ENCODE results near the gene ELK3. TPM values are rescaled to one million over a fixed set of nuclear protein-coding genes. Genes with fewer than 3 reads are reported as not detected.

Gene ELK3
- total and polyA plus RNA-seq, 4 donors = 13.6 to 73.8 (median 36.0) TPM

DNA sequence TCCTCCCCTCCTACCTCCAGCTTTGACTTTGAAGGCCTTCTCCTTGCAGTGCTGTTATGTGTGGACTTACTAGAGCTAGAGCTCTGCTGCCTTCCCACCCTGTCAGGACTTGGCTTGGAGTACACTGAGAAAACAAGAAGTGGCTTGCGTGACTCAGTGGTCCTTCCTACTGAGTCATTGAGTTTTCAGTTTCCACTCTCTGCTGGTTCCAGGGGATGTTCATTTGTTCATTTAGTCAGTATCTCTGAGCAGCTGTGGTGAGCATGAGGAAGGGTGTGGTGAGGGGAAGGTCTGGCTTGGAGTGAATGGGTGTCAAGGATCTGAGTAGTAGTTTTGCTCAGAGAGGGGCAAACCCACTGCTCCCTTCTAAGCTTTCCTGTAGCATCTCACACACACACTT, 17.2 kb upstream of the ELK3 start:
- WGBS, 2 donors = 84 to 85% methylated on average over 1 of the region's 1 CpG
- Histone ChIP-seq H3K27ac (ENCODE audit: low read depth in 1 of 2, low read length in 2 of 2) (no peak overlapping the region), H3K4me3 (ENCODE audit: low read length in 2 of 2) (no peak overlapping the region), H3K4me1 (ENCODE audit: control insufficient read depth in 1 of 2, insufficient read depth in 2 of 2, low read length in 2 of 2) (no peaks in the 10 kb centered on the region), H3K9me3 (ENCODE audit: control insufficient read depth, low read length) (peaks cover 8% of the 10 kb centered on the region), H3K36me3 (ENCODE audit: control insufficient read depth in 1 of 2, insufficient read depth in 2 of 2, low read length in 1 of 2) (no peaks in the 10 kb centered on the region), H3K27me3 (ENCODE audit: control insufficient read depth in 1 of 2, insufficient read depth in 2 of 2, low read length in 1 of 2) (no peaks in the 10 kb centered on the region)
- intact Hi-C loops (cut with DNase I) = no loop called here
- ATAC-seq (ENCODE audit: low FRiP score) (no peak), DNase-seq (no peak)

DNA sequence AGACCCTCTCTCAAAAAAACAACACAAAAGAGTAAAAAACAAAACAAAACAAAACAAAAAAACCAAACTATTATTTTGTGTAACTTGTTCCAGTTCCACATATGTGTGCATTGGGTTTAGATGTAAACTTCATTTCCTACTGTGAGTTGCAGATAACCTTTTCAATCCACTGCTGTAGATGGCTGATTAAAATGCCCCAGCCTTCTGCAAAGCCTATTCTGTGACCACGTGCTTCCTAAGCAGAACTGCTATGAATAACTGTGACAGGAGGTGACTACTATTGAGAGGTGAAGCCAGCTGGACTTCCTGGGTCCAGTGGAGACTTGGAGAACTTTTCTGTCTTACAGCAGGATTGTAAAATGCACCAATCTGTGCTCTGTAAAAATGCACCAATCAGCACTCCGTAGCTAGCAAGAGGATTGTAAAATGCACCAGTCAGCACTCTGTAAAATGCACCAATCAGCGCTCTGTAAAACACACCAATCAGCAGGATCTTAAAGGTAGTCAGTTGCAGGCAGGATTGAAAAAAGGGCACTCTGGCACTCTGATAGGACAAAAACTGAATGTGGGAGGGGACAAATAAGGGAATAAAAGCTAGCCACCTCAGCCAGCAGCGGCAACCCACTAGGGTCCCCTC, 10.3 kb upstream of the ELK3 start:
- H3K9me3 ChIP-seq (ENCODE audit: control insufficient read depth, low read length) = no peaks in the 10 kb centered on the region
- DNase-seq (no peak), ATAC-seq (ENCODE audit: low FRiP score) (no peak)
- no peak overlapping the region for H3K27ac ChIP-seq (ENCODE audit: low read depth in 1 of 2, low read length in 2 of 2)
- no peak overlapping the region for H3K4me3 ChIP-seq (ENCODE audit: low read length in 2 of 2)
- no peaks in the 10 kb centered on the region for H3K36me3 ChIP-seq (ENCODE audit: control insufficient read depth in 1 of 2, insufficient read depth in 2 of 2, low read length in 1 of 2)
- no peaks in the 10 kb centered on the region for H3K27me3 ChIP-seq (ENCODE audit: control insufficient read depth in 1 of 2, insufficient read depth in 2 of 2, low read length in 1 of 2)
- H3K4me1 ChIP-seq (ENCODE audit: control insufficient read depth in 1 of 2, insufficient read depth in 2 of 2, low read length in 2 of 2) = no peaks in the 10 kb centered on the region
- intact Hi-C loops (cut with DNase I) = no loop called here
- 76 to 82% methylated on average over 4 of the region's 4 CpGs for WGBS, 2 donors

DNA sequence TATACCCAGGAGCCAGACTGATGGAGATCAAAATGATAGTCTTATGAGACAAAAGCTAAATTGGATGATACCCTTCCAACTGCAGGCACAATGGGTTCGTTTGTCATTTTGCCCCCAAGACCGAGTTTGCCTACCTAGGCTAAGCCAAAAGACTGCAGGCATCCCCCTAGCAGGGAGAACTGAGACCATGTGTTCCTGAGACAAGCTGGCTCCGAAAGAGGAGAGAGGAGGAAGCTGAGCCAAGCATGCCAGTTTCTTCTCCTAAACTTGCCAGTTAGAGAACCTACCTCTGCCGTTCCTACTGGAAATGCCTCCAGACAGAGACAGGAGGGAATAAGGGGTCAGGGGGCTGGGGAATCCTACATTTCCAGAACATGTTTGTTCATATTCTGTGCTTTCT, 8.3 kb upstream of the ELK3 start:
- 71 to 74% methylated on average over 4 of the region's 4 CpGs for WGBS, 2 donors
- Histone ChIP-seq H3K27me3 (ENCODE audit: control insufficient read depth in 1 of 2, insufficient read depth in 2 of 2, low read length in 1 of 2) (no peaks in the 10 kb centered on the region), H3K9me3 (ENCODE audit: control insufficient read depth, low read length) (no peaks in the 10 kb centered on the region), H3K36me3 (ENCODE audit: control insufficient read depth in 1 of 2, insufficient read depth in 2 of 2, low read length in 1 of 2) (no peaks in the 10 kb centered on the region), H3K27ac (ENCODE audit: low read depth in 1 of 2, low read length in 2 of 2) (no peak overlapping the region), H3K4me3 (ENCODE audit: low read length in 2 of 2) (no peak overlapping the region), H3K4me1 (ENCODE audit: control insufficient read depth in 1 of 2, insufficient read depth in 2 of 2, low read length in 2 of 2) (no peaks in the 10 kb centered on the region)
- intact Hi-C loops (cut with DNase I) = no loop called here
- DNase-seq (no peak), ATAC-seq (ENCODE audit: low FRiP score) (no peak)

DNA sequence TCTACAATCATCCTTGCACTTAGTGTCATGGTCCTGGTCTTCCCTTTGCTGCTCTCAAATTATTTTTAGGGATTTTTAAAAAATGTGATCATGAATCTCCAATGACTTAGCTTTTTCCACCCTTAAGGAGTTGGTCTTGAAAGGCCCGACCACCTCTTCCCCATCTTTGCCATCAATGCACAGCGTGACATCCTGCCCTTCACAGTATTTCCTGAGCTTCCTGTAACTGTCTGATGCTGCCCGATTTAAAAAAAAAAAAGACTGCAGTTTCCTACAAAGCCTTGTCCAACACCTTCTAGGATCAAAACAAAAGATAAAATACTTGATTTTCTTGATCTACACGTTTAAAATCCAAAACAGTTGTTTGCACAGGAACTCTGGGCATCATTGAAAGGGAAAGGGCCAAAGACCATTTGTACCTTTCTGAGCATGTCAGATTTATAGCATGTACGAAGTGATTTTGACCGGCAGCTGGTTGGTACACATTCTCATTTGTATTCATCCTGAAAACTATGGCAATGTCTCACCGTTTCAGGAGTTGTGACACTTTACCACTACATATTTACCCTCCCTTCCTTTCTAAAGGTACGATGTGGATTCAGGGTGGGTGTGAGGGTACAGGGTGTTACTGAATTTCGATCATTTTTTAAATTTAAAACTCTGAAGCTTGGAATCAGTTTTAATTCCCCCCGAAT, 7.4 kb upstream of the ELK3 start:
- no peaks in the 10 kb centered on the region for H3K4me1 ChIP-seq (ENCODE audit: control insufficient read depth in 1 of 2, insufficient read depth in 2 of 2, low read length in 2 of 2)
- WGBS, 2 donors = 81% methylated on average over 10 of the region's 10 CpGs
- H3K9me3 ChIP-seq (ENCODE audit: control insufficient read depth, low read length) = no peaks in the 10 kb centered on the region
- DNase-seq (no peak), ATAC-seq (ENCODE audit: low FRiP score) (no peak)
- no peak overlapping the region for H3K4me3 ChIP-seq (ENCODE audit: low read length in 2 of 2)
- intact Hi-C loops (cut with DNase I) = no loop called here
- no peaks in the 10 kb centered on the region for H3K36me3 ChIP-seq (ENCODE audit: control insufficient read depth in 1 of 2, insufficient read depth in 2 of 2, low read length in 1 of 2)
- no peak overlapping the region for H3K27ac ChIP-seq (ENCODE audit: low read depth in 1 of 2, low read length in 2 of 2)
- H3K27me3 ChIP-seq (ENCODE audit: control insufficient read depth in 1 of 2, insufficient read depth in 2 of 2, low read length in 1 of 2) = no peaks in the 10 kb centered on the region

DNA sequence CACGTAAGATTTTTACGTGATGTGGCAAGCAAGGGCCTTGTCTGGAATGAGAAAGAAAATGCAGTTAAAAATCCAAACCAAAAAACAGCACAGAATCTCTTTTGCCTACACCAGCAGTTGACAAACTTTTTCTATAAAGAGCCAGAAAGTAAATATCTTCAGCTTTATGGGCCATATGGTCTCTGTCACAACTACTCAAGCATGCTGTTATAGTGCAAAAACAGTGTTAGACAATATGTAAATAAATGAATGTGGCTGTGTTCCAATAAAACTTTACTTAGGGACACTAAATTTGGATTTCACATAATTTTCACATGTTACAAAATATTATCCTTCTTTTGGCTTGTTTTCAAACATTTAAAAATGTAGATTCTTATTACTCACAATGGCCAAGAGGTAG, 6.2 kb upstream of the ELK3 start:
- Histone ChIP-seq H3K9me3 (ENCODE audit: control insufficient read depth, low read length) (no peaks in the 10 kb centered on the region), H3K36me3 (ENCODE audit: control insufficient read depth in 1 of 2, insufficient read depth in 2 of 2, low read length in 1 of 2) (no peaks in the 10 kb centered on the region), H3K27ac (ENCODE audit: low read depth in 1 of 2, low read length in 2 of 2) (no peak overlapping the region), H3K4me1 (ENCODE audit: control insufficient read depth in 1 of 2, insufficient read depth in 2 of 2, low read length in 2 of 2) (no peaks in the 10 kb centered on the region), H3K4me3 (ENCODE audit: low read length in 2 of 2) (no peak overlapping the region), H3K27me3 (ENCODE audit: control insufficient read depth in 1 of 2, insufficient read depth in 2 of 2, low read length in 1 of 2) (no peaks in the 10 kb centered on the region)
- intact Hi-C loops (cut with DNase I) = no loop called here
- 66 to 77% methylated on average over 2 of the region's 2 CpGs for WGBS, 2 donors
- DNase-seq (no peak), ATAC-seq (ENCODE audit: low FRiP score) (no peak)

DNA sequence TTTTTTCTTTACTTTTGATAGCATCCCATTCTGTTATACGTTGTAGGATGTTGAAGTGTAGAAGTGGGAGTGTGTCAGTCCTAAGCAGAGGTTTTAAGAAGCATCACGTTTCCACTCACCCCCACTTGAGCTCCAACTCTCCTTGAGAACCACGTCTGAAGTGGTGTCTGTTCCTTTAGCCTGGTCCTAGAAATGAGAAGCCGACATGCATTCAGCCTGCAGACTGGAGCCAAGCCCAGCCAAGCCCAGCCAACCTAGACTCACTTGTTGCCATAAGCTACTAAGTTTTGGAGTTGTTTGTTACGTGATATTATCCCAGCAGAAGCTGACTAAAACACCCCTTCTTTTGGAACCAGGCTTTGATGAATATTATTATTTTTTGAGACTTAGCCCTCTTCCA, 4.4 kb upstream of the ELK3 start:
- 77 to 79% methylated on average over 5 of the region's 5 CpGs for whole genome bisulfite sequencing, 2 donors

DNA sequence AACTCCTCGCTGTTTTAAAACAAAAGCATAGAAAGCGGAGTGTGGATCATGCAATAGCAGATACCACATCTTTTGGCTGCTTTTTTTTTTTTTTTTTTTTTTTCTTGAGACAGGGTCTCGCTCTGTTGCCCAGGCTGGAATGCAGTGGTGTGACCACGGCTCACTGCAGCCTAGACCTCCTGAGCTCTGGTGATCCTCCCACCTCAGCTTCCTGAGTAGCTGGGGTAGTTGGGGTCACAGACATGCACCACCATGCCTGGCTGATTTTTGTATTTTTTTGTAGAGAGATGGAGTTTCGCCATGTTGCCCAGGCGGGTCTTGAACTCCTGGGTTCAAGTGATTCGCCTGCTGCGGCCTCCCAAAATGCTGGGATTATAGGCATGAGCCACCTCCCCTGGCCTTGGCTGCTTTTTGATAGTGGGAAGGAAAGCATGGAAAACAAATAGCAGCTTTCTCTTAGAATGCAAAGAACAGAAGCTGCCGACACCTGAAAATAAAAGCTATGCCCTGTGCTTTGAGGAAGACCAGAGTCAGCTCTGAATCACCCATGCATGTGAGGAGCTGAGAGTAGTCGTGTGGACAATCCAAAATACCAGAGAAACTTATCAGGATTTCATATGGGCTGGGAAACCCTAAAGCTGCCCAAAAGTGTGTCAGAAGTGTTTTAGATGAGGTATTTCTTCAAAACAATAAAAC, 3.6 kb upstream of the ELK3 start:
- no peak overlapping the region for H3K27ac ChIP-seq (ENCODE audit: low read depth in 1 of 2, low read length in 2 of 2)
- 86 to 87% methylated on average over 10 of the region's 10 CpGs for WGBS, 2 donors
- H3K4me3 ChIP-seq (ENCODE audit: low read length in 2 of 2) = no peak overlapping the region
- H3K36me3 ChIP-seq (ENCODE audit: control insufficient read depth in 1 of 2, insufficient read depth in 2 of 2, low read length in 1 of 2) = no peaks in the 10 kb centered on the region
- H3K4me1 ChIP-seq (ENCODE audit: control insufficient read depth in 1 of 2, insufficient read depth in 2 of 2, low read length in 2 of 2) = no peaks in the 10 kb centered on the region
- no peaks in the 10 kb centered on the region for H3K27me3 ChIP-seq (ENCODE audit: control insufficient read depth in 1 of 2, insufficient read depth in 2 of 2, low read length in 1 of 2)
- ATAC-seq (ENCODE audit: low FRiP score) (no peak), DNase-seq (no peak)
- intact Hi-C loops (cut with DNase I) = no loop called here
- H3K9me3 ChIP-seq (ENCODE audit: control insufficient read depth, low read length) = no peaks in the 10 kb centered on the region

More for the DNA sequence above, 4.4 kb upstream of the ELK3 start:
- no peak overlapping the region for H3K4me3 ChIP-seq (ENCODE audit: low read length in 2 of 2)
- intact Hi-C loops (cut with DNase I) = no loop called here
- no peaks in the 10 kb centered on the region for H3K4me1 ChIP-seq (ENCODE audit: control insufficient read depth in 1 of 2, insufficient read depth in 2 of 2, low read length in 2 of 2)
- ATAC-seq (ENCODE audit: low FRiP score) (no peak), DNase-seq (no peak)
- no peaks in the 10 kb centered on the region for H3K36me3 ChIP-seq (ENCODE audit: control insufficient read depth in 1 of 2, insufficient read depth in 2 of 2, low read length in 1 of 2)
- no peaks in the 10 kb centered on the region for H3K27me3 ChIP-seq (ENCODE audit: control insufficient read depth in 1 of 2, insufficient read depth in 2 of 2, low read length in 1 of 2)
- no peak overlapping the region for H3K27ac ChIP-seq (ENCODE audit: low read depth in 1 of 2, low read length in 2 of 2)
- no peaks in the 10 kb centered on the region for H3K9me3 ChIP-seq (ENCODE audit: control insufficient read depth, low read length)

DNA sequence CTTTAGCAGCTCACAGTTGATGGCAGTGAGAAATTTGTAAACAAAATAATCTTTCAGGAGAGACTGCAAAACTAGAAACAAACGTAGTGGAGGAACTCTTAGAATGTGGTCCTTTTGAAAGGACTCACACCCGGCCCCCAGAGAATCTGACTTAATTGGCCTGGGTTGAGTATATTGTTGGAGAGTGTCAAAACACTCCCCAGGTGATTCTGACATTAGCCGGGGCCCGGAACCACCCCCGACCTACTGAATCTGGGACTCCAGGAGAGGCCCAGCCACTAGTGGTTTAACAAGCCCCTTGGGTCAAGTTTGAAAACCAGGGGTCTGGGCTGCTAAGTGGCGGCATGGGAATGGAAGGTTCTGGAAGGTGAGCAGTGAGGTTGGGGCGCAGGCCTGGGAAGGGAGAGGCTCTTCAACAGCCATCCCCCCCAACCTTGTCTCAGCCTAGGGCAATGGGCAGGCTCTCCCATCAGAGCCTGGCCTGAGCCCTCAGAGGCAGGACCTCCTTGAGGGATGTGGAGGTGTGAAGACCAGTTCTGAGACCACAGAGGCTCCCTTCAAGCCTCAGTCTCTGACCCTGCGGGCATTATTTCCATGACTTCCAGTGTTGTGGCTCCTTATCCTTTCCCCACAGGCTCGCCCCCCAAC, 1.1 kb upstream of the ELK3 start:
- no peaks in the 10 kb centered on the region for H3K36me3 ChIP-seq (ENCODE audit: control insufficient read depth in 1 of 2, insufficient read depth in 2 of 2, low read length in 1 of 2)
- no peaks in the 10 kb centered on the region for H3K27me3 ChIP-seq (ENCODE audit: control insufficient read depth in 1 of 2, insufficient read depth in 2 of 2, low read length in 1 of 2)
- no peak overlapping the region for H3K4me3 ChIP-seq (ENCODE audit: low read length in 2 of 2)
- DNase-seq (no peak), ATAC-seq (ENCODE audit: low FRiP score) (no peak)
- 74 to 80% methylated on average over 9 of the region's 9 CpGs for WGBS, 2 donors
- intact Hi-C loops (cut with DNase I) = no loop called here
- no peak overlapping the region for H3K27ac ChIP-seq (ENCODE audit: low read depth in 1 of 2, low read length in 2 of 2)
- no peaks in the 10 kb centered on the region for H3K4me1 ChIP-seq (ENCODE audit: control insufficient read depth in 1 of 2, insufficient read depth in 2 of 2, low read length in 2 of 2)
- H3K9me3 ChIP-seq (ENCODE audit: control insufficient read depth, low read length) = no peaks in the 10 kb centered on the region
